IPS DF 6.9 (cell line): ENCODE measurements around the gene NRCAM.

Experiments used
- DNase-seq: peaks from one replicate; pipeline ENCODE4 v3.0.0-alpha.2; 2013; ENCODE audit warnings: low read depth, low spot score
- H3K27ac ChIP-seq: one replicate; pipeline ENCODE4 v1.5.1; 2013; ENCODE audit warnings: low read length, control low read depth
- H3K27me3 ChIP-seq: 2 replicates; pipeline ENCODE4 v1.6.1; 2013; ENCODE audit warnings: mild to moderate bottlenecking, low read length; ENCODE audit not compliant: control insufficient read depth, insufficient read depth
- H3K36me3 ChIP-seq: 2 replicates; pipeline ENCODE4 v1.6.1; 2013; ENCODE audit warnings: low read length; ENCODE audit not compliant: control insufficient read depth, insufficient read depth
- H3K4me1 ChIP-seq: 2 replicates; pipeline ENCODE4 v1.6.1; 2013; ENCODE audit warnings: low read length; ENCODE audit not compliant: control insufficient read depth, insufficient read depth
- H3K4me3 ChIP-seq: 2 replicates; pipeline ENCODE4 v1.5.1; 2013; ENCODE audit warnings: mild to moderate bottlenecking, low read length
- H3K9me3 ChIP-seq: 2 replicates; pipeline ENCODE4 v1.6.1; 2013; ENCODE audit warnings: low read length, inconsistent platforms; ENCODE audit not compliant: control insufficient read depth, insufficient read depth
- WGBS: extraction: QIAGEN DNeasy Blood & Tissue Kit; methylation state at CpG from one replicate; pipeline ENCODE4 v1.1.7; 2013; ENCODE audit warnings: mixed read lengths, missing lambda C conversion rate; ENCODE audit not compliant: insufficient read length, insufficient coverage; 5-methylcytosine and 5-hydroxymethylcytosine counted together

NRCAM gene

GRCh38 chr7:108375668-108376067, 80.6 kb downstream of the NRCAM start:
- DNase-seq, result no peak
- Histone ChIP-seq H3K4me1 (no peaks in the 10 kb centered on the region), H3K9me3 (no peaks in the 10 kb centered on the region), H3K4me3 (no peak overlapping the region), H3K27ac (no peak overlapping the region), H3K27me3 (no peaks in the 10 kb centered on the region), H3K36me3 (no peaks in the 10 kb centered on the region)
- no CpG with 5 or more reads among the region's 1 CpG for WGBS

DNA sequence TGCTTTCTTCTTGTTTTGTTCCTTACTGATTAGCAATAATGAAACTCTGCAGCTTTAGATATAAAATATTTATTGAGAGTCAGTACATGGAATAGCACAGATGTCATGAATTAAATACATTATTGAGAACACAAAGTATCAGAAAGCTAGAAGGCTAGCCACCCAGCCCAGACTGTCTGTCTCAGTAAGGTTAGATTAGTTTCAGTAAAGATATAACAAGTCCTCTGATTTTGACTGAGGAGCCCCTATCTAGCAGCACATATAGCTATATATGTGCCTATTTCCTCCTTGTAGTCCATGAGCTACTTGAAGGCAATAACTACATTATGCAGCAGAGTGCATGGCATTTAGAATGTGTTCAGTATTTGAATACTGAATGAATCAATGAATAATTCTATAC, 81.3 kb downstream of the NRCAM start:
- Histone ChIP-seq H3K36me3 (no peaks in the 10 kb centered on the region), H3K9me3 (no peaks in the 10 kb centered on the region), H3K27me3 (no peaks in the 10 kb centered on the region), H3K27ac (no peak overlapping the region), H3K4me3 (no peak overlapping the region), H3K4me1 (no peaks in the 10 kb centered on the region)
- DNase-seq, result no peak

DNA sequence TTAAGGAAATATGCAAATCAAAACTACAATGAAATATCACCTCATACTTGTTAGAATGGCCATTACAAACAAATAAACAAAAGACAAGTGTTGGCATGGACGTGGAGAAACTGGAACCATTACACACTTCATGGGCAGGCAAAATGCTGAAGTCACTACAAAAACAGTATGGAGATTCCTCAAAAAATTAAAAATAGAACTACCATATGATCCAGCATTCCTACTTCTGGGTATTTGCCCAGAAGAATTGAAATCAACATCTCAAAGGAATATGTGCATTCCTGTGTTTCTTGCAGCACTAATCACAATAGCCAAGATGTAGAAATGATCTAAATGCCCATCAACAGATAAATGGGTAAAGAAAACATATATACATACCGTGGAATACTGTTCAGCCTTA, 83.6 kb downstream of the NRCAM start:
- no peak for DNase-seq
- no peaks in the 10 kb centered on the region for H3K27me3 ChIP-seq
- no CpG with 5 or more reads among the region's 2 CpGs for WGBS
- no peak overlapping the region for H3K27ac ChIP-seq
- no peaks in the 10 kb centered on the region for H3K9me3 ChIP-seq
- H3K4me1 ChIP-seq, result no peaks in the 10 kb centered on the region
- H3K4me3 ChIP-seq, result no peak overlapping the region
- H3K36me3 ChIP-seq, result no peaks in the 10 kb centered on the region

DNA sequence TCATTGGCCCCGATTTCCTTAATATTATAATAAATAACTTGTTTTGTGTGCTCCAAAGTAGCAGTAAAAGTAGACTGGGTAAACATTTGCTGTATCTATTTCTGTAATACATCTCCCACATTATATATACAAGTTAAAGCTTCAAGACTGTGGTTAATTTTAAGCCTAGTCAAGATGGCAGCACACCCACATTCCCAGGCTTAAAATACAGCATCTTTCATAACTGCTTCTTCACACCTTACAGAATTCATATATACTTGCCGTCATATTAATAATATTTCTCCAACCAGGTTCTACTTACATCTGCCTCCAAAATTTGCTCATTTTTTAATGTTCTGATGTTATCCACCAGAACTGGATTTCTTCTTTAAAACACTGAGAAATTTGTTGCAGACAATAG, 85.6 kb downstream of the NRCAM start:
- Histone ChIP-seq H3K27me3 (no peaks in the 10 kb centered on the region), H3K9me3 (no peaks in the 10 kb centered on the region), H3K36me3 (no peaks in the 10 kb centered on the region), H3K4me1 (no peaks in the 10 kb centered on the region), H3K4me3 (no peak overlapping the region), H3K27ac (no peak overlapping the region)
- DNase-seq, result no peak
- WGBS, result 100% methylated on average over 2 of the region's 2 CpGs

GRCh38 chr7:108368466-108368865, 87.8 kb downstream of the NRCAM start:
- Histone ChIP-seq H3K9me3 (no peaks in the 10 kb centered on the region), H3K4me1 (no peaks in the 10 kb centered on the region), H3K27ac (no peak overlapping the region), H3K36me3 (no peaks in the 10 kb centered on the region), H3K27me3 (no peaks in the 10 kb centered on the region), H3K4me3 (no peak overlapping the region)
- WGBS, result no CpG with 5 or more reads among the region's 5 CpGs
- DNase-seq, result no peak

DNA sequence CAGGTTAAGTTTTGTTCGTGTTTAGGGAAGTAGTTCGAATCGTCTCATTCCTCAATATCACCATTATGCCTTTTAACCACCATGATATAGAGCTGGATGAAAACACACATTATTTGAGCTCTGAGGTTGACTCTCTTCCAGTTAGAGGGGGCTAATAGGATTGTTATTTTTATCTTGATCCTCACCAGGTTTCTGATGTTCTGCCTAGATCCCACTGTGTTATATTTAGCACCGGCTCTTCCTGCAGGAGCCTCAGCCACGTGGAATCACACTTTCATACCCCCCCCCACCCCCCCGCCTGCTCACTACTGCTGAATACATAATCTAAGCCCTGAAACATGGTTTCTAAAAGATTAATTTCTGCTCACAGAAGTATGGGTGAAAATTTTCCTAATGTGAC, 88.3 kb downstream of the NRCAM start:
- no peak for DNase-seq
- Histone ChIP-seq H3K4me1 (no peaks in the 10 kb centered on the region), H3K27ac (no peak overlapping the region), H3K4me3 (no peak overlapping the region), H3K9me3 (no peaks in the 10 kb centered on the region), H3K27me3 (no peaks in the 10 kb centered on the region), H3K36me3 (no peaks in the 10 kb centered on the region)
- no CpG with 5 or more reads among the region's 6 CpGs for WGBS

- no peaks in the 10 kb centered on the region for H3K9me3 ChIP-seq
- no peaks in the 10 kb centered on the region for H3K4me1 ChIP-seq
- no peak overlapping the region for H3K27ac ChIP-seq
- no peaks in the 10 kb centered on the region for H3K36me3 ChIP-seq
- no peak overlapping the region for H3K4me3 ChIP-seq
- no peak for DNase-seq
- H3K27me3 ChIP-seq, result no peaks in the 10 kb centered on the region
Observed at GRCh38 chr7:108367314-108367713, 88.9 kb downstream of the NRCAM start.

DNA sequence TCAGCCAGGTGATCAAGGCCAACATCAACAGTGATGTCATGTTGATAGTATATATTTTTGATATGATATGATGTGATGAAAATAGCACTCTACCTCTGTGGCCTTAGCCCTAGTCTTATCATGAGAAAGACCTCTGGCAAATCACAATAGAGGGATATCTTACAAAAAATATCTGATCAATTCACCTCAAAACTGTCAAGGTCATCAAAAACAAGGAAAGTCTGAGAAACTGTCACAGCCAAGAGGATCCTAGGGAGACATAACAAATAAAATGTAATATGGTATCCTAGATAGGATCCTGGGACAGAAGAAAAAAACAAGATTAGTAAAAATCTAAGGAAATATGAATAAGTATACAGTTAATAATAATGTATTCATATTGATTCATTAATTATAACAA, 92.6 kb downstream of the NRCAM start:
- DNase-seq, result no peak

GRCh38 chr7:108360058-108360800, 96.0 kb downstream of the NRCAM start:
- Histone ChIP-seq H3K36me3 (no peaks in the 10 kb centered on the region), H3K27ac (no peak overlapping the region), H3K27me3 (no peaks in the 10 kb centered on the region), H3K4me3 (no peak overlapping the region), H3K4me1 (no peaks in the 10 kb centered on the region), H3K9me3 (no peaks in the 10 kb centered on the region)
- no peak for DNase-seq
- no CpG with 5 or more reads among the region's 2 CpGs for WGBS

More for the DNA sequence above, 92.6 kb downstream of the NRCAM start:
- Histone ChIP-seq H3K4me1 (no peaks in the 10 kb centered on the region), H3K27ac (no peak overlapping the region), H3K27me3 (no peaks in the 10 kb centered on the region), H3K9me3 (no peaks in the 10 kb centered on the region), H3K4me3 (no peak overlapping the region), H3K36me3 (no peaks in the 10 kb centered on the region)

DNA sequence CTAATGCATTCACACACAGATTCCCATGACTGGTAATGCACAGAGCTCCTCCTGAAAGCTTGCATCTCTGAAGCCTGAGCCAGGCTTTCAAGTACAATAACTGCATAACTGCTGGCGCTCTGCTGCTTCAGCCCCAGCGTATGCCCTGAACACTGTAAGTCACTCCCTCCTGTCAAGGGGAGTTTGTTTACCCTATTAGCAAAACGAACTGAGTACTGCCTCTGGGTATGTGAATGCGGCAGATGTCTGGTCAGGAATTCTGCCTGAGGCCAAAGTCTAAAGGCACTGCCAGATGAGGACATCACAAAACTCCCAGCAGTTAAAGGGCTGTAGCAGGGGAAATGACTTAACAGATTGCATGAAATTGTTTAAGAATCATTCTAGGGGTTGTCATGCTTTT, 97.7 kb downstream of the NRCAM start:
- no peaks in the 10 kb centered on the region for H3K4me1 ChIP-seq
- whole genome bisulfite sequencing, result no CpG with 5 or more reads among the region's 4 CpGs
- H3K4me3 ChIP-seq, result no peak overlapping the region
- H3K36me3 ChIP-seq, result no peaks in the 10 kb centered on the region
- no peaks in the 10 kb centered on the region for H3K9me3 ChIP-seq
- no peak overlapping the region for H3K27ac ChIP-seq
- H3K27me3 ChIP-seq, result no peaks in the 10 kb centered on the region
- DNase-seq, result no peak

- no peak overlapping the region for H3K27ac ChIP-seq
- H3K36me3 ChIP-seq, result no peaks in the 10 kb centered on the region
- H3K4me1 ChIP-seq, result 0 out of 2 replicates have a peak, but pooled peaks cover 1% of the 10 kb centered on the region
- no peak overlapping the region for H3K4me3 ChIP-seq
- H3K27me3 ChIP-seq, result no peaks in the 10 kb centered on the region
- DNase-seq, result no peak
- H3K9me3 ChIP-seq, result no peaks in the 10 kb centered on the region
Observed at GRCh38 chr7:108351729-108352131, 104.5 kb downstream of the NRCAM start.
